ENCODE data around the gene PRF1.
A peak's percentile ranks its signal among the peaks of the same experiment; 100 is the strongest.

PRF1 gene

GRCh38 chr10:70603449-70603801 lies 884 bp upstream of the PRF1 start:
- H3K27ac ChIP-seq (ENCODE audit: insufficient read depth, low read length, poor library complexity, severe bottlenecking), result peak overlapping the region; percentile 41

GRCh38 chr10:70601746-70602145 lies 795 bp downstream of the PRF1 start:
- peak overlapping the region; percentile 58 for H3K4me3 ChIP-seq (ENCODE audit: insufficient read depth, low read depth, low read length, poor library complexity, severe bottlenecking)
- H3K27ac ChIP-seq (ENCODE audit: insufficient read depth, low read length, poor library complexity, severe bottlenecking), result peak overlapping the region; percentile 41
- peaks cover 18% of the 10 kb centered on the region for H3K36me3 ChIP-seq (ENCODE audit: control insufficient read depth, insufficient read depth, low read length)
- no peak for DNase-seq
- H3K4me1 ChIP-seq (ENCODE audit: control insufficient read depth, insufficient read depth, low read length, poor library complexity, severe bottlenecking), result peaks cover 28% of the 10 kb centered on the region
- no peaks in the 10 kb centered on the region for H3K27me3 ChIP-seq (replicated peaks; ENCODE audit: control insufficient read depth, insufficient read depth, low read length, poor library complexity, severe bottlenecking)
- H3K9me3 ChIP-seq (ENCODE audit: control insufficient read depth, low read length), result no peaks in the 10 kb centered on the region

More at GRCh38 chr10:70603449-70603801, 884 bp upstream of the PRF1 start:
- Histone ChIP-seq H3K4me3 (ENCODE audit: insufficient read depth, low read depth, low read length, poor library complexity, severe bottlenecking) (peak overlapping the region; percentile 58), H3K36me3 (ENCODE audit: control insufficient read depth, insufficient read depth, low read length) (peaks cover 5% of the 10 kb centered on the region), H3K4me1 (ENCODE audit: control insufficient read depth, insufficient read depth, low read length, poor library complexity, severe bottlenecking) (peaks cover 28% of the 10 kb centered on the region), H3K9me3 (ENCODE audit: control insufficient read depth, low read length) (no peaks in the 10 kb centered on the region), H3K27me3 (replicated peaks; ENCODE audit: control insufficient read depth, insufficient read depth, low read length, poor library complexity, severe bottlenecking) (no peaks in the 10 kb centered on the region)
- DNase-seq, result peak in 1 of 3 donors; percentile 29

GRCh38 chr10:70600512-70601395 lies 1.8 kb downstream of the PRF1 start:
- peaks cover 28% of the 10 kb centered on the region for H3K4me1 ChIP-seq (ENCODE audit: control insufficient read depth, insufficient read depth, low read length, poor library complexity, severe bottlenecking)
- DNase-seq, result no peak
- no peaks in the 10 kb centered on the region for H3K27me3 ChIP-seq (replicated peaks; ENCODE audit: control insufficient read depth, insufficient read depth, low read length, poor library complexity, severe bottlenecking)
- H3K9me3 ChIP-seq (ENCODE audit: control insufficient read depth, low read length), result no peaks in the 10 kb centered on the region
- no peak overlapping the region for H3K4me3 ChIP-seq (ENCODE audit: insufficient read depth, low read depth, low read length, poor library complexity, severe bottlenecking)
- H3K27ac ChIP-seq (ENCODE audit: insufficient read depth, low read length, poor library complexity, severe bottlenecking), result no peak overlapping the region
- H3K36me3 ChIP-seq (ENCODE audit: control insufficient read depth, insufficient read depth, low read length), result peaks cover 18% of the 10 kb centered on the region

GRCh38 chr10:70599791-70600190 lies 2.8 kb downstream of the PRF1 start:
- Histone ChIP-seq H3K27ac (ENCODE audit: insufficient read depth, low read length, poor library complexity, severe bottlenecking) (no peak overlapping the region), H3K36me3 (ENCODE audit: control insufficient read depth, insufficient read depth, low read length) (peaks cover 18% of the 10 kb centered on the region), H3K9me3 (ENCODE audit: control insufficient read depth, low read length) (no peaks in the 10 kb centered on the region), H3K4me1 (ENCODE audit: control insufficient read depth, insufficient read depth, low read length, poor library complexity, severe bottlenecking) (peaks cover 28% of the 10 kb centered on the region), H3K27me3 (replicated peaks; ENCODE audit: control insufficient read depth, insufficient read depth, low read length, poor library complexity, severe bottlenecking) (no peaks in the 10 kb centered on the region), H3K4me3 (ENCODE audit: insufficient read depth, low read depth, low read length, poor library complexity, severe bottlenecking) (no peak overlapping the region)
- DNase-seq, result no peak

GRCh38 chr10:70599319-70599718 lies 3.2 kb downstream of the PRF1 start:
- H3K27ac ChIP-seq (ENCODE audit: insufficient read depth, low read length, poor library complexity, severe bottlenecking), result no peak overlapping the region

GRCh38 chr10:70598857-70599295 lies 3.7 kb downstream of the PRF1 start:
- no peak for DNase-seq
- Histone ChIP-seq H3K4me3 (ENCODE audit: insufficient read depth, low read depth, low read length, poor library complexity, severe bottlenecking) (no peak overlapping the region), H3K36me3 (ENCODE audit: control insufficient read depth, insufficient read depth, low read length) (peaks cover 18% of the 10 kb centered on the region), H3K27ac (ENCODE audit: insufficient read depth, low read length, poor library complexity, severe bottlenecking) (no peak overlapping the region), H3K4me1 (ENCODE audit: control insufficient read depth, insufficient read depth, low read length, poor library complexity, severe bottlenecking) (peaks cover 28% of the 10 kb centered on the region), H3K27me3 (replicated peaks; ENCODE audit: control insufficient read depth, insufficient read depth, low read length, poor library complexity, severe bottlenecking) (no peaks in the 10 kb centered on the region), H3K9me3 (ENCODE audit: control insufficient read depth, low read length) (no peaks in the 10 kb centered on the region)

More at GRCh38 chr10:70599319-70599718, 3.2 kb downstream of the PRF1 start:
- peaks cover 28% of the 10 kb centered on the region for H3K4me1 ChIP-seq (ENCODE audit: control insufficient read depth, insufficient read depth, low read length, poor library complexity, severe bottlenecking)
- no peak overlapping the region for H3K4me3 ChIP-seq (ENCODE audit: insufficient read depth, low read depth, low read length, poor library complexity, severe bottlenecking)
- H3K9me3 ChIP-seq (ENCODE audit: control insufficient read depth, low read length), result no peaks in the 10 kb centered on the region
- no peak for DNase-seq
- peaks cover 18% of the 10 kb centered on the region for H3K36me3 ChIP-seq (ENCODE audit: control insufficient read depth, insufficient read depth, low read length)
- H3K27me3 ChIP-seq (replicated peaks; ENCODE audit: control insufficient read depth, insufficient read depth, low read length, poor library complexity, severe bottlenecking), result no peaks in the 10 kb centered on the region

GRCh38 chr10:70597856-70598815 lies 4.4 kb downstream of the PRF1 start:
- DNase-seq, result no peak
- Histone ChIP-seq H3K27me3 (replicated peaks; ENCODE audit: control insufficient read depth, insufficient read depth, low read length, poor library complexity, severe bottlenecking) (no peaks in the 10 kb centered on the region), H3K4me1 (ENCODE audit: control insufficient read depth, insufficient read depth, low read length, poor library complexity, severe bottlenecking) (peaks cover 25% of the 10 kb centered on the region), H3K36me3 (ENCODE audit: control insufficient read depth, insufficient read depth, low read length) (peaks cover 18% of the 10 kb centered on the region), H3K27ac (ENCODE audit: insufficient read depth, low read length, poor library complexity, severe bottlenecking) (no peak overlapping the region), H3K4me3 (ENCODE audit: insufficient read depth, low read depth, low read length, poor library complexity, severe bottlenecking) (no peak overlapping the region), H3K9me3 (ENCODE audit: control insufficient read depth, low read length) (no peaks in the 10 kb centered on the region)

- Histone ChIP-seq H3K4me3 (ENCODE audit: insufficient read depth, low read depth, low read length, poor library complexity, severe bottlenecking) (no peak overlapping the region), H3K27ac (ENCODE audit: insufficient read depth, low read length, poor library complexity, severe bottlenecking) (no peak overlapping the region), H3K4me1 (ENCODE audit: control insufficient read depth, insufficient read depth, low read length, poor library complexity, severe bottlenecking) (peaks cover 16% of the 10 kb centered on the region), H3K27me3 (replicated peaks; ENCODE audit: control insufficient read depth, insufficient read depth, low read length, poor library complexity, severe bottlenecking) (no peaks in the 10 kb centered on the region), H3K9me3 (ENCODE audit: control insufficient read depth, low read length) (no peaks in the 10 kb centered on the region), H3K36me3 (ENCODE audit: control insufficient read depth, insufficient read depth, low read length) (peaks cover 18% of the 10 kb centered on the region)
- no peak for DNase-seq
These were observed 5.4 kb downstream of the PRF1 start for GRCh38 chr10:70596860-70597809.

- Histone ChIP-seq H3K27ac (ENCODE audit: insufficient read depth, low read length, poor library complexity, severe bottlenecking) (no peak overlapping the region), H3K4me1 (ENCODE audit: control insufficient read depth, insufficient read depth, low read length, poor library complexity, severe bottlenecking) (peaks cover 9% of the 10 kb centered on the region), H3K36me3 (ENCODE audit: control insufficient read depth, insufficient read depth, low read length) (peaks cover 18% of the 10 kb centered on the region), H3K9me3 (ENCODE audit: control insufficient read depth, low read length) (no peaks in the 10 kb centered on the region), H3K4me3 (ENCODE audit: insufficient read depth, low read depth, low read length, poor library complexity, severe bottlenecking) (no peak overlapping the region), H3K27me3 (replicated peaks; ENCODE audit: control insufficient read depth, insufficient read depth, low read length, poor library complexity, severe bottlenecking) (no peaks in the 10 kb centered on the region)
- no peak for DNase-seq
These were observed 6.3 kb downstream of the PRF1 start for GRCh38 chr10:70596110-70596798.

All from effector memory CD4-positive, alpha-beta T cell (primary cell).